Measurements from ENCODE around the gene FNDC3A.
"Not testable (repeated sequence)": the region's sequence is repeated elsewhere in the genome, so short reads cannot be mapped to it uniquely, and the experiment has no call there.

FNDC3A gene

GRCh38 chr13:49148405-49148804 lies 172.7 kb downstream of the FNDC3A start:
- no peak for DNase-seq

DNA sequence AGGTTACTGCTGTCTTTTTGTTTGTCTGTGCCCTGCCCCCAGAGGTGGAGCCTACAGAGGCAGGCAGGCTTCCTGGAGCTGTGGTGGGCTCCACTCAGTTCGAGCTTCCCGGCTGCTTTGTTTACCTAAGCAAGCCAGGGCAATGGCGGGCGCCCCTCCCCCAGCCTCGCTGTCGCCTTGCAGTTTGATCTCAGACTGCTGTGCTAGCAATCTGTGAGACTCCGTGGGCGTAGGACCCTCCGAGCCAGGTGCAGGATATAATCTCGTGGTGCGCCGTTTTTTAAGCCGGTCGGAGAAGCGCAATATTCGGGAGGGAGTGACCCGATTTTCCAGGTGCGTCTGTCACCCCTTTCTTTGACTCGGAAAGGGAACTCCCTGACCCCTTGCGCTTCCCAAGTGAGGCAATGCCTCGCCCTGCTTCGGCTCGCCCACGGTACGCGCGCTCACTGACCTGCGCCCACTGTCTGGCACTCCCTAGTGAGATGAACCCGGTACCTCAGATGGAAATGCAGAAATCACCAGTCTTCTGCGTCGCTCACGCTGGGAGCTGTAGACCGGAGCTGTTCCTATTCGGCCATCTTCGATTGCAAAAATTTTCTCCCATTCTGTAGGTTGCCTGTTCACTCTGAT lies 182.4 kb downstream of the FNDC3A start:
- DNase-seq = not testable (repeated sequence)

GRCh38 chr13:49163162-49163561 lies 187.4 kb downstream of the FNDC3A start:
- not testable (repeated sequence) for DNase-seq

- no peak for DNase-seq
These were observed 189.0 kb downstream of the FNDC3A start for GRCh38 chr13:49164712-49165111.

GRCh38 chr13:49165798-49166752 lies 190.4 kb downstream of the FNDC3A start:
- DNase-seq = no peak

GRCh38 chr13:49171359-49171758 lies 195.6 kb downstream of the FNDC3A start:
- no peak for DNase-seq

- DNase-seq = no peak
These were observed 208.1 kb downstream of the FNDC3A start for GRCh38 chr13:49183672-49184325.

- DNase-seq = no peak
These were observed 208.9 kb downstream of the FNDC3A start for GRCh38 chr13:49184621-49185020.

GRCh38 chr13:49185264-49185663 lies 209.6 kb downstream of the FNDC3A start:
- DNase-seq = no peak

DNA sequence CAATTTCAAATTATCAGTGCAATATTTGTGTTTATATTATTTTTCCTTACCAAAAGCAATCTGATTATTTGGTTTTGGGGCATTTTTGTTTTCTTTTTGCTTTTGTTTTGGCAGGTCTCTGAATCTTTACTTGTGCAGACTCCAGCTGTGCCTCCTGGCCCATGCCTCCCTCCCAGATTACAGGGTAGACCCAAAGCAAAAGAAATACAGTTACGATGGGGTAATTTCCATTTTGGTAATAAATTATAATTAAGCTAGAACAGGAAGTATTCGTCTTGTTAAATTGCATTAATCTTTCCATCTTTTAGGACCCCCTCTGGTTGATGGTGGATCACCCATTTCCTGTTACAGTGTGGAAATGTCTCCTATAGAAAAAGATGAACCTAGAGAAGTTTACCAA lies 215.2 kb downstream of the FNDC3A start:
- DNase-seq = no peak

- DNase-seq = no peak
These were observed 230.9 kb downstream of the FNDC3A start for GRCh38 chr13:49206641-49207040.

DNA sequence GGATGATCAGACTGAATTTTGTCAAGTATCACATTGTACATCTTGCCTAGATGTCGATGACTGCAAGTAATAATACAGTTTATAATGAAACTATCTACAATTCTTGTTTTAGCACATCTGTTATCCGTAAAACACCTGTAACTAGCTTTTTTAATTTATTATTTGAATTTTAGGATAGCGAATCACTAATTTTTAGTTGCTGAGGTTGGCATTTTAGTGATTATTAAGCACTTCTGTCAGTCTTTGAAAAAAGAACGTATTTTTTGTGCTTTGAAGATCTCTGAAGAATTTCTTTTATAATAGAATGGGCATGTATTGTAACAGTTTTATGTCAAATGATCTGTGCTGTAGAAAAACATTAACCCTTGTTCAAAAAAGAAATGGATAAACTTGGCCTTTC lies 232.9 kb downstream of the FNDC3A start:
- no peak for DNase-seq

DNA sequence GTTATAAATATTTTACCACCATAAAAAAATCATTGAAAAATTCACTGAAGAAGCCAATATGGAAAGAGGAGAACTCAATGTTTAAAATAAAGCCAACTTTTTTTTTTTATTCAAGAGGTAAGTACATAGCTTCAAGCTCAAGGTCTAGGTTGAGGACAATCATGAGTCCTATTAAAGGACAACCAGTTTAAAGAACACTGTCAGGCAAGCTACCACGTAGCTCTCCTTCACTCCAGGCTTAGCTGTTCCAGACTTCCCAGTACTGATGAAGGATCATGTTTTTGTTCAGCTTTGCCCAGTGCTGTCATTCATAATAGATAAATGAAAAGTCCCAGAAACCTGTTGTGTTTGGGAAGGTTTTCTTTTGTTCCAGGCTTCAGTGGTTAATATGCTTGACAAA lies 234.4 kb downstream of the FNDC3A start:
- no peak for DNase-seq

DNA sequence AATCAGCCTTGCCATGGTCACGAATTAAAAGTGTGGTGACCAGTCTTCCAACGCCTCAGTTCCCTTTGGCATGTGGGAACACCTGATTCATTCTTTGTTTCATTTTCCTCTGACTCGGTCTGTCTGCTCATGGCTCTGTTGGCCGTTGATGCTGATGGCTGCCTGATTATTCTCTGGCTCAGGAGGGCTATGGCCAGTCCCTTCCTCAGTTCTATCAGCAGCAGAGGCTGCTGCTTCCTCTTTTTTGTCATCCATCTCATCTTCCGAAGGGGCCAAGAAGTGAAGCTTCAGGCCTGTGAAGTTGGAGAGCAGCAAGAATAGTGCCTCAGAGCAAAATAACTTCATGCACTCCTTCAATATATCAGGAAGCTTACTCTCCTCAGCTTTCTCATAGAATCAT lies 235.0 kb downstream of the FNDC3A start:
- DNase-seq = no peak

- no peak for DNase-seq
These were observed 237.8 kb downstream of the FNDC3A start for GRCh38 chr13:49213539-49213938.

- DNase-seq = no peak
These were observed 238.5 kb downstream of the FNDC3A start for GRCh38 chr13:49213997-49214916.

DNA sequence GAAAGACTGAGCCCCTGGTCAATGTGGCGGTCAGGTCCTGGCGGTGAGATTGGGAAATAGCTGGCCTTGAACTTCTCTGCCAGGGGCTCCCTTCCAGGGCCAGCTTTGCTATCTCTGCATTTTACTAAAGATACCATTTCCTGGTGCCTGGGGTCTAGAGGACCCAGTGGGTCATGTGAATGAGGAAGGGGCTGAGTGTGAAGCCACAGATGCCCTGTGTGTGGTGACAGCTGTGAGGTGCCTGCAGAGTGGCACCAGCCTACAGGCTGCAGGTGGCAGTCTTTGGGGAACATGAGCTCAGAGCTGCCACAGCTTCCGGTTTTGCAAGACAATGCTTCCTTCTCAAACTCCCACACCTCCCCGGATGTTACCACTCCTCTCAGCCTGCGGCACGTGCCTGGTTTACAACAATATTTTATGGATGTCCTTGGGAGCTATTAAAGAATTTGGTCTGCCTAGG lies 239.2 kb downstream of the FNDC3A start:
- DNase-seq = peak; percentile 77

- no peak for DNase-seq
These were observed 240.6 kb downstream of the FNDC3A start for GRCh38 chr13:49216334-49216733.

- no peak for DNase-seq
These were observed 242.3 kb downstream of the FNDC3A start for GRCh38 chr13:49217962-49218492.

DNA sequence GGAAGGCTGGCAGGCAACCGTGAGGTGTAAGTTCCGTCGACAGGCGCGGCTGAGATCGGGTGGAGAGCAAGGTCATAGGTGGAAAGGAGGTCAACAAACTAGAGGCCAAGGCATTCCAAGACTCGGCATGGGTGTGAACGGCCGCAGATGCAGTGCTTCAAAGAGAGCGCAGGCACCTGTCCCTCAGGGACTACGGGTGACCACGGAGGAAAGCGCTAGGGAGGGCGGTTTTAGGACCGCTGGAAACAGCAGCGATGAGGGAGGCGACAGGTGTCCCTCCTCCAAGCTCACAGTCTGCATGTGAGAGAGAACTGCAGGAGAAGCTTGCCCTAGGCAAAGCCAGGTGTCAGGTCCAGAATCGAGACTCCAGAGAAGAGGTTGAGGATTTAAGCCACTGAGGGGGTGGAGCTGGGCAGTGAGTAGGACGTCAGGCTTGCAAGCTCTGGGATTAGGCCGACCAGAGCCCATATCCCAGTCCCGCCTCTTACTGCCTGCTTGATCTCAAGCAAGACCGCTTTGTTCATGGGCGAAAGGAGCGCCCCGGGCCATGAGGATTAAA lies 242.9 kb downstream of the FNDC3A start:
- DNase-seq = no peak

- no peak for DNase-seq
These were observed 243.9 kb downstream of the FNDC3A start for GRCh38 chr13:49219647-49220035.
